ENCODE measurements around the gene RALGPS2.

The RALGPS2 gene

DNA sequence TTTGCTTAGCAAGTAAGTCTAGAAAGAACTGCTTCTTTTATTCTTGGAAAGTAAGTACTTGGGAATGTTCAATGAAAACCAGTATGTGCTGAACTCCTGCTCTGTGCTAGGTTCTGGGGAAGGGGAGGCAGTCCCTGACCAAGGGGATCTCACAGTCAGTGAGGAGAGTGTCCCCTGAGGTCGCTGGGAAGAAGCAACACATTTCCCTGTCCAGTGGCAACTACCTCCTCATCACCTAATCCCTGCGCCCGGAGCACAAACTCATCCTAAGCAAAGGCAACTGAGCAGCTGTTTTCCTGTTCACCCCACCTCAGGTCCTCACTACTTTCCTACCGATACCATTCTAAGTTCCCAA lies 207.5 kb downstream of the RALGPS2 start:
- no peak overlapping the region for H4K91ac ChIP-seq (ENCODE audit: low read depth, low read length)
- H3K4ac ChIP-seq (ENCODE audit: low read depth, low read length), result no peak overlapping the region
- H3K4me3 ChIP-seq (ENCODE audit: low read depth, low read length), result no peak overlapping the region
- H3K9ac ChIP-seq (ENCODE audit: low read length), result no peak overlapping the region
- no peaks in the 10 kb centered on the region for H3K4me1 ChIP-seq (ENCODE audit: control insufficient read depth in 1 of 2, insufficient read depth in 2 of 2, low read length in 2 of 2)
- no peak overlapping the region for H2BK120ac ChIP-seq (ENCODE audit: insufficient read depth, low read length, poor library complexity)
- no peak overlapping the region for H2BK5ac ChIP-seq (ENCODE audit: low read depth, low read length, poor library complexity)
- no CpG with 5 or more reads among the region's 4 CpGs for WGBS (ENCODE audit: extremely low coverage, insufficient coverage, insufficient read length)
- H2AFZ ChIP-seq (ENCODE audit: insufficient read depth, low read length, poor library complexity), result no peak overlapping the region
- no peak overlapping the region for H3K27ac ChIP-seq (ENCODE audit: low read depth, low read length)
- no peaks in the 10 kb centered on the region for H3K27me3 ChIP-seq (ENCODE audit: insufficient read depth, low read length)
- H3K18ac ChIP-seq (ENCODE audit: low read length), result no peak overlapping the region
- no peak overlapping the region for H2AK5ac ChIP-seq (ENCODE audit: low read length)
- H3K36me3 ChIP-seq (ENCODE audit: control insufficient read depth in 1 of 2, insufficient read depth in 2 of 2, low read length in 2 of 2), result no peaks in the 10 kb centered on the region
- no peaks in the 10 kb centered on the region for H3K79me2 ChIP-seq (ENCODE audit: control insufficient read depth, insufficient read depth, low read length, poor library complexity)
- H3K23ac ChIP-seq (ENCODE audit: low read length), result no peak overlapping the region
- H4K12ac ChIP-seq (ENCODE audit: low read depth, low read length), result no peak overlapping the region
- H3K79me1 ChIP-seq (ENCODE audit: low read length), result no peaks in the 10 kb centered on the region
- H3K14ac ChIP-seq (ENCODE audit: low read length), result no peak overlapping the region
- no peaks in the 10 kb centered on the region for H3K9me3 ChIP-seq (ENCODE audit: insufficient read depth, low read depth, low read length)
- H2BK12ac ChIP-seq (ENCODE audit: low read length), result no peak overlapping the region
- H3K4me2 ChIP-seq (ENCODE audit: low read length), result no peak overlapping the region
- DNase-seq, result no peak
- H4K8ac ChIP-seq (ENCODE audit: low read depth, low read length), result no peak overlapping the region

DNA sequence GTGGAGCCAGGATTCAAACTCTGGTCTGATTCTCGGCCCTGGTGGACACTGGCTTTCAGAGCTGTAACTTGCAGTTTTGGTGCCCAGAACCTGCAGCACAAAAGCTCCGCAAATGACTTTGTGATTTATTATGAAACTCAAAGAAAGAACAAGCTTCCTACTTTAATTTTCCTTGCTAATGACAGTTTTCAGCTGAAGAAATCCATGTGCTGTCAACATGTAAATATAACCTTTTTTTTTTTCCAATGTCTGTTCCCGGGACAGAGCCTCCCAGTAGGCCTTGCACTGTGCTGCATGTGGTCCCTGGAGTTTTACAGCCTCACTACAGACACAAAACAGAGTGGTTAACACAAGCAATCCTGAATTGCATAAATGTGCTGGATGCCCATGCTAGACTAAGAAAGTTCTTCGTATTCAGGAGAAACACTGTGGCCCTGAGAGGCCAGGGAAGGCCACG lies 208.1 kb downstream of the RALGPS2 start:
- H3K14ac ChIP-seq (ENCODE audit: low read length), result no peak overlapping the region
- H3K4me2 ChIP-seq (ENCODE audit: low read length), result no peak overlapping the region
- H3K36me3 ChIP-seq (ENCODE audit: control insufficient read depth in 1 of 2, insufficient read depth in 2 of 2, low read length in 2 of 2), result no peaks in the 10 kb centered on the region
- no peak overlapping the region for H2BK5ac ChIP-seq (ENCODE audit: low read depth, low read length, poor library complexity)
- H3K4me1 ChIP-seq (ENCODE audit: control insufficient read depth in 1 of 2, insufficient read depth in 2 of 2, low read length in 2 of 2), result no peaks in the 10 kb centered on the region
- no peak overlapping the region for H3K27ac ChIP-seq (ENCODE audit: low read depth, low read length)
- H4K91ac ChIP-seq (ENCODE audit: low read depth, low read length), result no peak overlapping the region
- no peak overlapping the region for H2BK120ac ChIP-seq (ENCODE audit: insufficient read depth, low read length, poor library complexity)
- H3K9me3 ChIP-seq (ENCODE audit: insufficient read depth, low read depth, low read length), result no peaks in the 10 kb centered on the region
- no peak overlapping the region for H2AK5ac ChIP-seq (ENCODE audit: low read length)
- no peak overlapping the region for H3K9ac ChIP-seq (ENCODE audit: low read length)
- H3K23ac ChIP-seq (ENCODE audit: low read length), result no peak overlapping the region
- H4K12ac ChIP-seq (ENCODE audit: low read depth, low read length), result no peak overlapping the region
- no peaks in the 10 kb centered on the region for H3K79me1 ChIP-seq (ENCODE audit: low read length)
- no peak overlapping the region for H2BK12ac ChIP-seq (ENCODE audit: low read length)
- H3K4me3 ChIP-seq (ENCODE audit: low read depth, low read length), result no peak overlapping the region
- WGBS (ENCODE audit: extremely low coverage, insufficient coverage, insufficient read length), result no CpG with 5 or more reads among the region's 5 CpGs
- H3K4ac ChIP-seq (ENCODE audit: low read depth, low read length), result no peak overlapping the region
- H3K79me2 ChIP-seq (ENCODE audit: control insufficient read depth, insufficient read depth, low read length, poor library complexity), result no peaks in the 10 kb centered on the region
- no peak overlapping the region for H4K8ac ChIP-seq (ENCODE audit: low read depth, low read length)
- H3K27me3 ChIP-seq (ENCODE audit: insufficient read depth, low read length), result no peaks in the 10 kb centered on the region
- H3K18ac ChIP-seq (ENCODE audit: low read length), result no peak overlapping the region
- DNase-seq, result no peak
- H2AFZ ChIP-seq (ENCODE audit: insufficient read depth, low read length, poor library complexity), result no peak overlapping the region

DNA sequence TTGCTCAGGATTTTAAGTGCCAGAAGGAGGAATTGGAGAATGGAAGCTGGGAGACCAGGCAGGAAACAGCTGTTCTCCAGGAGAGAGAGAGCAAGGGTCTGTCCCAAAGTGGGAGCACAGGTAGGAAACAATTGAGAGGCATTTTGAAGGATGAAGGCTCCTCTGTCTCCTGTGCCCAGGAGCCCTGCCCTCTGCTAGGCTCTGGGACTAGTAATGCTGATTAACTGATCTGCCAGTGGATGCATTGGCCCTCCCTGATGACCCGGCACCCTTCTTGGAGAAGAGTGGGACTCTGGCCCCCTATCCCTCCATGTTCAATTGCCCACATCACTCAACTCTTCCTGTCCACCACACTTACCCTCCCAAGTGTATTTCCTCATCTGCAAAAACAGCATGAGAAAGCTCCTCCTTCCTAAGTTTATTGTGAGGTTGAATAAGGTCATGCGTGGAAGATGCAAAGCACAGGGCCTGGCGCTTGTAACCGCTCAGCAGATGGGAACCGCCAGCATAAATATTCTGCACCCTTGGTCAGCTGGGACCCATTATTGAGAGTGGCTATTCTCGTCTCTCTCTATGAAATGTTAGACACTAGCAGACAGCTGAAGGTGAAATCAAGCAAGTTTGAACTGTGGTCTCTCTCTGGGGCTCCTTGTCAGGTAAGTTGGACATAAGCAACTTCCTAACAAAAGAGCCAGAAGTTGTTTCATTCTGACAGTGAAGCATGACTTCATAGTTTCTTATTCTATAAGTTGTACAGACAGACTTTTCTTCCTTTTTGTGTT lies 208.9 kb downstream of the RALGPS2 start:
- no peak overlapping the region for H3K14ac ChIP-seq (ENCODE audit: low read length)
- H2BK12ac ChIP-seq (ENCODE audit: low read length), result no peak overlapping the region
- no peak overlapping the region for H2BK120ac ChIP-seq (ENCODE audit: insufficient read depth, low read length, poor library complexity)
- H3K23ac ChIP-seq (ENCODE audit: low read length), result no peak overlapping the region
- H2AFZ ChIP-seq (ENCODE audit: insufficient read depth, low read length, poor library complexity), result no peak overlapping the region
- H3K27ac ChIP-seq (ENCODE audit: low read depth, low read length), result no peak overlapping the region
- H3K18ac ChIP-seq (ENCODE audit: low read length), result no peak overlapping the region
- H4K12ac ChIP-seq (ENCODE audit: low read depth, low read length), result no peak overlapping the region
- no peak overlapping the region for H3K4me3 ChIP-seq (ENCODE audit: low read depth, low read length)
- no peak overlapping the region for H2BK5ac ChIP-seq (ENCODE audit: low read depth, low read length, poor library complexity)
- WGBS (ENCODE audit: extremely low coverage, insufficient coverage, insufficient read length), result no CpG with 5 or more reads among the region's 6 CpGs
- no peaks in the 10 kb centered on the region for H3K79me1 ChIP-seq (ENCODE audit: low read length)
- no peaks in the 10 kb centered on the region for H3K79me2 ChIP-seq (ENCODE audit: control insufficient read depth, insufficient read depth, low read length, poor library complexity)
- H4K8ac ChIP-seq (ENCODE audit: low read depth, low read length), result no peak overlapping the region
- H3K4me2 ChIP-seq (ENCODE audit: low read length), result no peak overlapping the region
- no peaks in the 10 kb centered on the region for H3K27me3 ChIP-seq (ENCODE audit: insufficient read depth, low read length)
- no peak overlapping the region for H3K9ac ChIP-seq (ENCODE audit: low read length)
- H3K4ac ChIP-seq (ENCODE audit: low read depth, low read length), result no peak overlapping the region
- H3K36me3 ChIP-seq (ENCODE audit: control insufficient read depth in 1 of 2, insufficient read depth in 2 of 2, low read length in 2 of 2), result no peaks in the 10 kb centered on the region
- H2AK5ac ChIP-seq (ENCODE audit: low read length), result no peak overlapping the region
- no peaks in the 10 kb centered on the region for H3K4me1 ChIP-seq (ENCODE audit: control insufficient read depth in 1 of 2, insufficient read depth in 2 of 2, low read length in 2 of 2)
- no peak for DNase-seq
- no peaks in the 10 kb centered on the region for H3K9me3 ChIP-seq (ENCODE audit: insufficient read depth, low read depth, low read length)
- H4K91ac ChIP-seq (ENCODE audit: low read depth, low read length), result no peak overlapping the region

DNA sequence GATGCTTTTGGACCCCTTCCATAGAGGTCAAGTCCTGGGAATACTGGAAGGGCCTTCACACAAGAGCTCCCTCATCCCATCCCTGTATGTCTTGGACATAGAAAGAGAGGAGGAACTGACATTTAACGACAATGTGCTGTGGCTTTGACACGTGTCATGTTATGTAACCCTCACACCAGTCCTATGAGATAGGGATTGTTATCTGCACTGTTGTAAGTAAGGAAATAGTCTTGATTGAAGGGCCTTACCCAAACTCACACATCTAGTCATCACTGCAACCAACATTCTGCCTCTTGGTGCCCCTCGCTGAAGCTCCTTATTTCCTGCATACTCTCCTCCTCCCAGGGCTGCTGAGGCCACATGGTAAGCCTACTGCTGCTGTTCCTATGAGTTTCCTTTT lies 209.5 kb downstream of the RALGPS2 start:
- no CpG with 5 or more reads among the region's 3 CpGs for WGBS (ENCODE audit: extremely low coverage, insufficient coverage, insufficient read length)
- no peak overlapping the region for H3K27ac ChIP-seq (ENCODE audit: low read depth, low read length)
- no peak overlapping the region for H2AFZ ChIP-seq (ENCODE audit: insufficient read depth, low read length, poor library complexity)
- no peak overlapping the region for H2BK12ac ChIP-seq (ENCODE audit: low read length)
- no peak overlapping the region for H4K91ac ChIP-seq (ENCODE audit: low read depth, low read length)
- H3K79me1 ChIP-seq (ENCODE audit: low read length), result no peaks in the 10 kb centered on the region
- DNase-seq, result no peak
- no peaks in the 10 kb centered on the region for H3K27me3 ChIP-seq (ENCODE audit: insufficient read depth, low read length)
- H3K4me2 ChIP-seq (ENCODE audit: low read length), result no peak overlapping the region
- no peak overlapping the region for H4K12ac ChIP-seq (ENCODE audit: low read depth, low read length)
- H3K4me3 ChIP-seq (ENCODE audit: low read depth, low read length), result no peak overlapping the region
- no peaks in the 10 kb centered on the region for H3K79me2 ChIP-seq (ENCODE audit: control insufficient read depth, insufficient read depth, low read length, poor library complexity)
- H3K14ac ChIP-seq (ENCODE audit: low read length), result no peak overlapping the region
- H2AK5ac ChIP-seq (ENCODE audit: low read length), result no peak overlapping the region
- H3K9ac ChIP-seq (ENCODE audit: low read length), result no peak overlapping the region
- H3K36me3 ChIP-seq (ENCODE audit: control insufficient read depth in 1 of 2, insufficient read depth in 2 of 2, low read length in 2 of 2), result no peaks in the 10 kb centered on the region
- H3K4me1 ChIP-seq (ENCODE audit: control insufficient read depth in 1 of 2, insufficient read depth in 2 of 2, low read length in 2 of 2), result peaks cover 0 to 3% of the 10 kb centered on the region in 2 experiments
- H2BK120ac ChIP-seq (ENCODE audit: insufficient read depth, low read length, poor library complexity), result no peak overlapping the region
- no peak overlapping the region for H3K23ac ChIP-seq (ENCODE audit: low read length)
- no peaks in the 10 kb centered on the region for H3K9me3 ChIP-seq (ENCODE audit: insufficient read depth, low read depth, low read length)
- no peak overlapping the region for H3K4ac ChIP-seq (ENCODE audit: low read depth, low read length)
- H3K18ac ChIP-seq (ENCODE audit: low read length), result no peak overlapping the region
- H4K8ac ChIP-seq (ENCODE audit: low read depth, low read length), result no peak overlapping the region
- H2BK5ac ChIP-seq (ENCODE audit: low read depth, low read length, poor library complexity), result no peak overlapping the region
